Measurements from ENCODE around the gene CD163L1. TPM values are rescaled to one million over a fixed set of nuclear protein-coding genes. Genes with fewer than 3 reads are reported as not detected.

Gene CD163L1
- total and polyA plus RNA-seq, 2 of the 8 experiments (the other 6 are each of a cell fraction or from before 2014, with no cell fraction given), result 0.11 to 0.22 TPM

GRCh38 chr12:7349418-7349817 lies 94.5 kb downstream of the CD163L1 start (continued):
- TF ChIP-seq MAX (IDR thresholded peaks at IDR 0.05), result no peak
- no peak for TF ChIP-seq GTF2F1 (IDR thresholded peaks at IDR 0.05; ENCODE audit: borderline replicate concordance, low read depth, low read length)
- TF ChIP-seq SIRT6 (IDR thresholded peaks at IDR 0.05; ENCODE audit: low read length), result no peak
- no peak for TF ChIP-seq SP2 (IDR thresholded peaks at IDR 0.05; ENCODE audit: low read length)
